Measurements from ENCODE around the gene TNPO1. TPM values are rescaled to one million over a fixed set of nuclear protein-coding genes. Genes with fewer than 3 reads are reported as not detected.

The TNPO1 gene
- total RNA-seq, 1 experiment from 2014 or later: 148 TPM

DNA sequence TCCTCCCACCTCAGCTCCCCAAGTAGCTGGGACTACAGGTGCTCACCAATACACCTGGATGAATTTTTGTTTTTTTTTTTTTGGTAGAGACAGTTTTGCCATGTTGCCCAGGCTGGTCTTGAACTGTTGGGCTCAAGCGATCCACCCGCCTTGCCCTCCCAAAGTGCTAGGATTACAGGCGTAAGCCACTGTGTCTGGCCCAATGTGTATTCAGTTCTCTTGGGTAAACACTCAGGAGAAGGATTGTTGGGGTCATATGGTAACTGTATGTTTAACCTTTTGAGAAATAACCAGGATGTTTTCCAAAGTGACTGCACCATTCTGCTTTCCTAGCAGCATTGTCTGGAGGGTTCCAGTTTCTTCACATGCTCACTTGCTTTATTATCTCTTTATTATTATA, 67.4 kb downstream of the TNPO1 start:
- DNase-seq: no peak
- CTCF ChIA-PET: no interaction called here
- BruUV-seq (replicated peaks): no TSS peak

DNA sequence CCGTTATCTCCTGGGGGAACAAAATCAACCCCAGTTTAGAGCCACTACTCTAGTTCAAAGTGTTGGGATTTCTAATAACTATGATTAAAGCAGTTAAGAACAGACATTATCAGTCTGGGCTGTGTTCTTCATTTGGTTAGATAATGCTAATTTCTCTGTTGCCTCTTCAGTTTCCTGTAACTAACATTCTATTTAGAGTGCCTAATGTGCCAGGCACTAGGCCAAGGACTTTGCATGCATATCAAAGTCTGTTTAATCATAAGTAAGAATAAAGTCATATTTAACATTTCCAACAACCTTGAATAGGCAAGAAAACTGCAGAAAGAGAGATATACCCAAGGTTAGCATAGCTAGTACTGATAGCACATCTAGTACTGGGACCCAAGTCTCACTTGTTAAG, 68.4 kb downstream of the TNPO1 start:
- BruUV-seq (replicated peaks): no TSS peak
- Histone ChIP-seq H3K27me3 (replicated peaks; ENCODE audit: control insufficient read depth, insufficient read depth, low read length) (no peaks in the 10 kb centered on the region), H3K4me3 (ENCODE audit: low read depth, low read length) (no peak overlapping the region), H3K9me3 (no peaks in the 10 kb centered on the region), H3K4me1 (0 out of 2 replicates have a peak, but pooled peaks cover 3% of the 10 kb centered on the region), H3K36me3 (ENCODE audit: control insufficient read depth, insufficient read depth, low read length) (peaks cover 2% of the 10 kb centered on the region)
- Mint-ChIP-seq H3K9me3 (ENCODE audit: unreplicated experiment) (no peaks in the 10 kb centered on the region), H3K27me3 (ENCODE audit: insufficient read depth, unreplicated experiment) (no peaks in the 10 kb centered on the region), H3K27ac (ENCODE audit: unreplicated experiment) (no peak overlapping the region), H3K36me3 (ENCODE audit: insufficient read depth, unreplicated experiment) (peaks cover 98% of the 10 kb centered on the region), H3K4me1 (ENCODE audit: low read depth, unreplicated experiment) (no peaks in the 10 kb centered on the region), H3K4me3 (ENCODE audit: unreplicated experiment) (no peak overlapping the region)
- no peak for DNase-seq
- ChIA-PET POLR2A (no interaction called here), CTCF (no interaction called here)
- TF ChIP-seq, protein P1, sequence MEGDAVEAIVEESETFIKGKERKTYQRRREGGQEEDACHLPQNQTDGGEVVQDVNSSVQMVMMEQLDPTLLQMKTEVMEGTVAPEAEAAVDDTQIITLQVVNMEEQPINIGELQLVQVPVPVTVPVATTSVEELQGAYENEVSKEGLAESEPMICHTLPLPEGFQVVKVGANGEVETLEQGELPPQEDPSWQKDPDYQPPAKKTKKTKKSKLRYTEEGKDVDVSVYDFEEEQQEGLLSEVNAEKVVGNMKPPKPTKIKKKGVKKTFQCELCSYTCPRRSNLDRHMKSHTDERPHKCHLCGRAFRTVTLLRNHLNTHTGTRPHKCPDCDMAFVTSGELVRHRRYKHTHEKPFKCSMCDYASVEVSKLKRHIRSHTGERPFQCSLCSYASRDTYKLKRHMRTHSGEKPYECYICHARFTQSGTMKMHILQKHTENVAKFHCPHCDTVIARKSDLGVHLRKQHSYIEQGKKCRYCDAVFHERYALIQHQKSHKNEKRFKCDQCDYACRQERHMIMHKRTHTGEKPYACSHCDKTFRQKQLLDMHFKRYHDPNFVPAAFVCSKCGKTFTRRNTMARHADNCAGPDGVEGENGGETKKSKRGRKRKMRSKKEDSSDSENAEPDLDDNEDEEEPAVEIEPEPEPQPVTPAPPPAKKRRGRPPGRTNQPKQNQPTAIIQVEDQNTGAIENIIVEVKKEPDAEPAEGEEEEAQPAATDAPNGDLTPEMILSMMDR (IDR thresholded peaks at IDR 0.05; ENCODE audit: insufficient read depth in 1 of 2, low read depth in 1 of 2, low read length in 1 of 2, severe bottlenecking in 1 of 2, unreplicated experiment in 1 of 2): no peak
- intact Hi-C loops (cut with micrococcal nuclease; ENCODE audit: unreplicated experiment): no loop called here

More for the DNA sequence above, 67.4 kb downstream of the TNPO1 start:
- intact Hi-C loops (cut with micrococcal nuclease; ENCODE audit: unreplicated experiment): no loop called here
- Histone ChIP-seq H3K27me3 (replicated peaks; ENCODE audit: control insufficient read depth, insufficient read depth, low read length) (no peaks in the 10 kb centered on the region), H3K9me3 (no peaks in the 10 kb centered on the region), H3K4me3 (ENCODE audit: low read depth, low read length) (no peak overlapping the region), H3K4me1 (0 out of 2 replicates have a peak, but pooled peaks cover 3% of the 10 kb centered on the region), H3K36me3 (ENCODE audit: control insufficient read depth, insufficient read depth, low read length) (peaks cover 4% of the 10 kb centered on the region)
- H3K4me1 Mint-ChIP-seq (ENCODE audit: low read depth, unreplicated experiment): no peaks in the 10 kb centered on the region
- H3K27me3 Mint-ChIP-seq (ENCODE audit: insufficient read depth, unreplicated experiment): no peaks in the 10 kb centered on the region
- H3K4me3 Mint-ChIP-seq (ENCODE audit: unreplicated experiment): no peak overlapping the region
- POLR2A ChIA-PET: no interaction called here
- H3K9me3 Mint-ChIP-seq (ENCODE audit: unreplicated experiment): no peaks in the 10 kb centered on the region
- no peak overlapping the region for H3K27ac Mint-ChIP-seq (ENCODE audit: unreplicated experiment)
- TF ChIP-seq, protein P1 (IDR thresholded peaks at IDR 0.05; ENCODE audit: insufficient read depth in 1 of 2, low read depth in 1 of 2, low read length in 1 of 2, severe bottlenecking in 1 of 2, unreplicated experiment in 1 of 2): no peak
- peaks cover 99% of the 10 kb centered on the region for H3K36me3 Mint-ChIP-seq (ENCODE audit: insufficient read depth, unreplicated experiment)

DNA sequence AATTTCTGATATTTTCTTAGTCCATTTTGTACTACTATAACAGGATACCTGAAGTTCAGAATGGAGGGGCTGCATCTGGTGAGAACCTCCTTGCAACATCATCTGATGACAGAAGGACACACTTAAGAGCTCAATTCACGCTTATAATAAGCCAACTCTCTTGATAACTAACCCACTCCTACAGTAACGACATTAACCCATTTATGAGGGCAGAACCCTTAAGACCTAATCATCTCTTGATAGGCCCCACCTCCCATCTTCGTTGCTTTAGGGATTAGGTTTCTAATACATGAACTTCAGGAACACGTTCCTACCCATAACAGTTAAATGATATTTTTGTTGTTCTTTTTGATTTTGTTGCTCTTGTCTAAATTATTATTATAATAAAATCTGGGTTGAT, 69.4 kb downstream of the TNPO1 start:
- no peak for DNase-seq
- intact Hi-C loops (cut with micrococcal nuclease; ENCODE audit: unreplicated experiment): no loop called here
- Histone ChIP-seq H3K27me3 (replicated peaks; ENCODE audit: control insufficient read depth, insufficient read depth, low read length) (no peaks in the 10 kb centered on the region), H3K9me3 (no peaks in the 10 kb centered on the region), H3K4me1 (0 out of 2 replicates have a peak, but pooled peaks cover 3% of the 10 kb centered on the region), H3K4me3 (ENCODE audit: low read depth, low read length) (no peak overlapping the region), H3K36me3 (ENCODE audit: control insufficient read depth, insufficient read depth, low read length) (peaks cover 2% of the 10 kb centered on the region)
- no peak overlapping the region for H3K4me3 Mint-ChIP-seq (ENCODE audit: unreplicated experiment)
- no peaks in the 10 kb centered on the region for H3K9me3 Mint-ChIP-seq (ENCODE audit: unreplicated experiment)
- H3K27me3 Mint-ChIP-seq (ENCODE audit: insufficient read depth, unreplicated experiment): no peaks in the 10 kb centered on the region
- POLR2A ChIA-PET: no interaction called here
- no peak overlapping the region for H3K27ac Mint-ChIP-seq (ENCODE audit: unreplicated experiment)
- peaks cover 98% of the 10 kb centered on the region for H3K36me3 Mint-ChIP-seq (ENCODE audit: insufficient read depth, unreplicated experiment)
- TF ChIP-seq, protein P1 (IDR thresholded peaks at IDR 0.05; ENCODE audit: insufficient read depth in 1 of 2, low read depth in 1 of 2, low read length in 1 of 2, severe bottlenecking in 1 of 2, unreplicated experiment in 1 of 2): no peak
- CTCF ChIA-PET: no interaction called here
- no peaks in the 10 kb centered on the region for H3K4me1 Mint-ChIP-seq (ENCODE audit: low read depth, unreplicated experiment)
- BruUV-seq (replicated peaks): no TSS peak
